ENCODE results near the gene WDR45B.

Gene WDR45B

DNA sequence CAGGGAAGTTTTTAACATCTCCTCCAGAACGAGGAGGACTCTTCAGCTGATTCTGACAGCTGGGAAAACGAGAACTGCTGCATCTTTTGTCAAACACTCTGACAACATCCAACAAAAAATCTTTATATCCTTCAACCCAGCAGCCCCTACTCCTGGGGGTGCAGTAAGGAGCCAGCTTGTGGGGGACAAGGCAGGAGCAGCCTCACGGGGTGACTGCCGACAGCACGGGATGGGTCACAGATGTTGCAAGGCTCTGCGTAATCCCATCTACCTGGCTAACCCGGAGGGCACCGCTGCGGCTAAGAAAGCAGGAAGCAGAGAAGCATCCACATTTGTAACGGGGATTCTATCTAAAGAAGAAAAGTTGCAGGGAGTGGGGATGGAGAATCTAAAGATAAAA lies 28.6 kb downstream of the WDR45B start:
- no peak for DNase-seq

DNA sequence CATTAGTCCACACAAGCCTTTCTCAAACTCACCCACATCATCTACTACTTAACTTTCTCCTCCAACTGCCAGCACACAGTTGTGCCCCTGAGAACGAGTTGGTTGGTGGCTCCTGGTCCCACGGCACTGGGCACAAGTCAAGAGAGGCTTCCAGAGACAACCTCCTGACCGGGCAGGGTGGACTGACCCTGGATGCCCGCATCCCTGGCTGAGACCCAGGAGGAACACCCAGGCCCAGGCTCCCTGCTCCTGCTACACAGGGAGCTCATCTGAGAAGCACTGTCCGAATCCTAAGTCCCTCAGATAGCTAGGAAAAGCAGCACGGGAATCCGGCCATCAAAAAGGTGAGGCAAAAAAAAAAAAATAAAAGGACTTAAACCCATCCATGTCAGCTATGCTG lies 29.0 kb downstream of the WDR45B start:
- DNase-seq: no peak

DNA sequence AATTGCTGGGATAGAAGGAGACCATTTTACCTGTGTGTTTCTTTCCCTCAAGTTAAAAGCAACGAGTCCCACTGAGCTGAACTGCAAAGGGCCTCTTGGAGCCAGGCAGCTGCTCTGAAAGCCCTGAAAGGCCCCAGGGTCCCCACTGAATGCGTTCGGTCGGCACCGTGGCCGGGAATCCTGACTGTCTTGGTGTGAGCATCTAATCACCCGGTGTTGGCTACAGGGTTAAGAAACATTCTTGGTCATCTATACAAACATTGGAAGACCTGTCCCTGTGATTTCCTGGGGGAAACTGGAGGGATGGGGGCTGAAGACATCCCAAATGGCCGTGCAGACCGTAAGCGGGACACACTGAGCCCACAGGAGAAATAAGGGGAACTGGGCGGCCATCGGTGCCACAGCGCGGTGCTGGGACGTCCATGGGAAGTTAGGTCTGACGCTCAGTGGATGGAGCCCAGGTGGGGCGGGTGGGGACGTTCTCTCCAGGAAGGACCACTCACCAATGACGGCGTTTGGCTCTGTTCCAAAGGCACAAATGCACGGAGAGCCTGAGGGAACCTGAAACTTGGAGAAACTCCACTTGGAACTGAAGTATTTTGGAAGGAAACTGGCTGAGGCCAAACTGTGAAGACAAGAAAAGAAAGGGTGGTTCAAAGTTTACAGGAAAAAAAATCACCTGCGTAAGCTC lies 32.1 kb downstream of the WDR45B start:
- no peak for DNase-seq

DNA sequence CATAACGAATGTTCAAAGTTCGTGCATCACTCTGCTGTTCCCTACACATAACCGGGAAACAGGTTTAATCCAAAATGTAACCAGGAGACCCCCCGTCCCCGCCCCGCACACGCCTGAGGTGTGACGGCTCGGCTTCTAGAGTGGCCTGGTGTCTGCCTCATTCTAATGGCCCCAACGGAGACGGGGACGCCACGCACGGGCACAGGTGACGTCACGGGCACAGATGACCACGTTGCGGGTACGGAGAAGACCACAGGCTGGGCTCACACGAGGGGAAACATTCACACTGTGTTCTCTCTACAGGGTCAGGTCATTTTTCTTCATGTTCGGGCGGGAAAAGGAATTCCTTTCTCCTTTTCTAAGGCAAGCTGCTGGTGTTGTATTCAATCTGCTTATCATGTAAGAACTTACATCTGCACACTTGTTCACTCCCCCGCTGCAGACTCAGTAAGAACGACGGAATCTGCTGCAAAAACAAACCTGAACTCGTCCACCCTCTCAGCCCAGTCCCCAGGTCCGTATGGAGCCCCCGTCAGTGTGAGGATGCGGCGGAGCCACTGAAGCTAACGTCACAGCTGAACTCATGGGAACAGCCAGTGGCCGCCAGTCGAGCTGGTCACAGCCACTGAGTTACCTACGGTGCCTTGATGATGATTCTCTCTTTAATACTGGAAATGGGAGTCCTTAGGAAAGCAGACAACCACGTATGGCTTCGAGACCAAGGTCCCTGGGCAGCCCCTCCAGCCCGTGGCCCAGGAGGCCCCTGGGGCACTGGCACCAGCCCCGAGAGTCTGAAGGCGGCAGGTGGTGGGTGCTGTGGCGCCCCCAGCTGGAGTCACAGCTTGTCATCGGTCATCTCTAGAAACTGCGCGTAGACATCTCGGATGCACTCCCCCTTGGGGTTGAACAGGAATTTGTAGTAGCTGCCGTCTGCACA lies 32.9 kb downstream of the WDR45B start:
- no peak for DNase-seq

DNA sequence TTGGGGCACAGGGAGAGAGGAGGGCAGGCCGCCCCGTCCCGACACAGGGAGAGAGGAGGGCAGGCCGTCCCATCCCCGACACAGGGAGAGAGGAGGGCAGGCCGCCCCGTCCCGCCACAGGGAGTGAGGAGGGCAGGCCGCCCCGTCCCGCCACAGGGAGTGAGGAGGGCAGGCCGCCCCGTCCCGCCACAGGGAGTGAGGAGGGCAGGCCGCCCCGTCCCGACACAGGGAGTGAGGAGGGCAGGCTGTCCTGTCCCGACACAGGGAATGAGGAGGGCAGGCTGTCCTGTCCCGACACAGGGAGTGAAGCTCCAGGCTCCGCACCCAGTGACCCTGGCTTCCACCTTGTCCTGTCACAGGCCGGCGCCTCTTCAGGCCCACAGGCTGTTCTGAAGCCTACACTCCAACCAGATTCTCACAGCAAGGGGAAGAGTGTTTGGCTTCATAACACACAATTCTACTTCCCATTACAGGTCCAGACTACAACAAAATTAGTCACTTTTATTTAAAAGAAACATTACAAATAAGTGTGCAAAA lies 34.1 kb downstream of the WDR45B start:
- DNase-seq: no peak

DNA sequence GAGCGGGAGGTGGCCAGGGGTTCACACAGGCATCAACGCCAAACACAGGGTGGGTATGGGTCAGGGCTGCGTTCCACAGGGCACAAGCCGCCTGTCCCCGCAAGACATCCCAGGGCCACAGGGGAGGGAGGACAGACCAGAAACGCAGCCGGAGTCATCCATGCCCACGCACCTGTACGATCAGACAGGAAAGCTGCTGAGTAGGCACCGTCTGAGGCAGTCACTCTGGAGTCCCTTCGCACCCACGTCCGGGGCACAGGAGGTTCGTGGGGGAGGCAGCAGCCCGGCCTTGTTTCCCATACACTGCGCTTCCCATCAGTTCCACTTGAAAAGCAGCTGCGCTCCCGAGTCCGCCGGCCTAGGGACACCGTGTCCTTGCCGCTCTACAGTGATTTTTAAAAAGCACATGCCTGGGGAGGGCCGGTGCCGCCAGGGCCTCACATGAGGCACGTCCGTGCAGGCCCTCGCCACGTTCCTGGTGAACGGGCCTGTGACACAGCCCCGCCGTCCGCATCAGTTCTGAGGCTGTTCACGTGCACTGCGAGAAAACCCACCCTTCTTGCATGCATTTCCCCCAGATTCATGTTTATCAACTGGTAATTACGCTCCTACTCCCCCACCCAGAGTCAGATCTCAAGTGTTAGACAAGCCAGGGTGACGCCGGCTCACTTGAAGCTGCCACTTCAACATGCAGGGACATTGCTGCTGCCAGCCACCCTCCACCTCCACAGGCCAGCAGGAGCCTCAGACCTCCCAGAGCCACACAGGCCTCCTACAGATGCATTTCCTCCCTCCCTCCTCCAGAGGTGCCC lies 34.8 kb downstream of the WDR45B start:
- no peak for DNase-seq

DNA sequence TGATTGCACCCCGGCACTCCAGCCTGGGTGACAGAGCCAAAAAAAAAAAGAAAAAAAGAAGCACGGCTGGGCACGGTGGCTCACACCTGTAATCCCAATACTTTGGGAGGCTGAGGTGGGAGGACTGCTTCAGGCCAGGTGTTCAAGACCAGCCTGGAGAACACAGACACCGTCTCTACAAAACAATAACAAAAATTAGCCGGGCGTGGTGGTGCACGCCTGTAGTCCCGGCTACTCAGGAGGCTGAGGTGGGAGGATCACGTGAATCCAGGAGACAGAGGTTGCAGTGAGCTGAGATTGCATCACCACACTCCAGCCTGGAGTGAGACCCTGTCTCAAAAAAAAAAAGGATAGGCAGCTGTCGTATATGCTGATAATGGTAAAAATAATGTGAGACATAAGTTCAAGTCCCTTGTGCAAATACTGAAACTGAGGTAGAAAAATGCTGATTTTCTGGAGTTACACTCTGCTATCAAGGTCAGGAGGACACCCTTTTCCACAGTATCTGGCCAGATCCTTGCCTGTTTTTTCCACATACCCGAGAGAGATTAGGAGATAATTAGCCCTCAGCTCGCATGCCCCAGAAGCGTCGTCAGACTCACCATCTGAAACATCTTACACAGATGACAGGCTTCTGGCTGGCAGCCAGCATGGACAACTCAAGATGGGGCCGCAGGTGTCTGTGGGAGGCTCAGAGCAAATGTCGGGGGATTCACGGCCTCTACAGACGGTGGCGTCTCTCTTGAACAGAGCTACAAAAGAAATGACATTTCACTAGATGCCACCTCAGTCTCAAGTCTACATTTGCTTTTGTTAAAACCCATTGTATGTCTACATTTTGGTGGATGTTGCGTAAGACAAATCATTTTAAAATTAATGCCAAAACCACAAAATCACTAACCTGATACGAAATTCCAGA lies 36.8 kb downstream of the WDR45B start:
- DNase-seq: no peak

DNA sequence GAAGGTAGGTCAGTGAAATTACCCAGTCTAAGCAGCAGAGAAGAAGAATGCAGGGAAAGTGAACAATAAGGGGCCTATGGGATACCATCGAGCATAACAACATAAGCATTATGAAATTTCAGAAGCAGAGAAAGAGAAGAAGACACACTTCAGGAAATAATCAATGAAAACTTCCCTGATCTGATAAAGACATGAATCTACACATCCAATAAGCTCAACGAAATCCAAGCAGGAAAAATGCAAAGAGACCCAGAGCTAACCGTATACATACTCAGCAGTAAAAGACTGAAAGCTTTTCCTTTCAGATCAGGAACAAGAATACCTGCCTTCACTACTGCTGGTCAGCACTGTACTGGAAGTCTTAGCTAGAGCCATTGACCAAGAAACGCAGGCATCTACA lies 38.6 kb downstream of the WDR45B start:
- DNase-seq: no peak

DNA sequence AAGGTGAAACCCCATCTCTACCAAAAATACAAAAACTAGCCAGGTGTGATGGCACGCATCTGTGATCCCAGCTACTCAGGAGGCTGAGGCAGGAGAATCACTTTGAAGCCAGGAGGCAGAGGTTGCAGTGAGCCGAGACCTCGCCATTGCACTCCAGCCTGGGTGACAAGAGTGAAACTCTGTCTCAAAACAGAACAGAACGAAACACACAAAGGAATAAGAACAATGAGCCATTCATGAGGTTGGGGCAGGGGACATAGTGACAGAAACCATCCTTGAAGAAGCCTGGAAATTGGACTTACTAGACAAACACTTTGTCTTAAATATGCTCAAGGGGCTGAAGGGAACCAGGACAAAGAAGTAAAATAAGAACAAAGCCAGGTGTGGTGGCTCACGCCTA lies 39.4 kb downstream of the WDR45B start:
- DNase-seq: no peak

DNA sequence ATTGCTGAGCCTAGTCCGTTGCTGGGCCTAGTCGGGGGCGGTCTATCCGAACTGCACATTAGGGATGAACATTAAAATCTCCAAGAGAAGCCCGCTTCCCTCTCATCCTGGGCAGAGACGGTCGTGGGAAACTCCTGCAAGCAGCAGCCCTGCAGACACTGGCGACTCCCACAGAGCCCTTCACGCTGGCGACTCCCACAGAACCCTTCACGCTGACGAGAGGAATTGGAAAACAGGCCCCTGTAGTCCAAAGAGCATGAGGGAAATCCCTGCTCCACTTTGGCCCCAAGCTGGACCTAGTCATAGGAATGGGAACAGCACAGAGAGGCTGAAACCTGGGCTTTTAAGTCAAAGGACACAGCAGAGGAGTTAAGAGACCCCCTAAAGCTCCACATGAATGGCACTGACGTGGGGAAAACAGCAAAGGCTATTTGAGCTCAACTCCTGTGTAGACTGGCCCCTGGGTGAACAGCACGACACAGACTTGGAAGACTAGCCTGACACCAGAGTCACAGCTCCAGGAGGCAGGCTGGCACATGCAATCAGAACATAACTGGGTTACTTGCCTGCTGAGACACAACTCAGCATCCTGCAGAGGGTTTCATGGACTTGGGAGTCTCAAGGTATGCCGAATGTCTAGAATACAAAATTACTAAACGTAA lies 42.2 kb downstream of the WDR45B start:
- DNase-seq: no peak

DNA sequence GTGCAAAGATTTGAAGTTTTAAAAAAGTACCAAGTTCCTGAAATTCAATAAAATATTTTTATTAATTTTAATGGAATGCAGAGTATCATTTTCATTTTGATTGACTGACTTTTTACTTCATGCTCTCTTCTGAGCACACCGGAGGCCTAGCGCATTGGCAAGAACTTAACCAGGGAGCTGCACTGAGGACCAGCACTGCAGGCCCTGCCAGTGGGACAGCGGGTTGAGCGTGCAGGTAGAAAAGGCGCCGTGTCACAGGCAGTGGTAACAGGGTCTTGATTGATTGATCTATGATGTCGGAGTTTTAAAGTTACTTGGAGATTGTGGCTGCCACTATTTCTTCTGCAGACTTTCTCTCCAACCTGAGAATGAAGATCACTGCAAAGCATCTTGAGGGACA lies 43.7 kb downstream of the WDR45B start:
- DNase-seq: no peak

DNA sequence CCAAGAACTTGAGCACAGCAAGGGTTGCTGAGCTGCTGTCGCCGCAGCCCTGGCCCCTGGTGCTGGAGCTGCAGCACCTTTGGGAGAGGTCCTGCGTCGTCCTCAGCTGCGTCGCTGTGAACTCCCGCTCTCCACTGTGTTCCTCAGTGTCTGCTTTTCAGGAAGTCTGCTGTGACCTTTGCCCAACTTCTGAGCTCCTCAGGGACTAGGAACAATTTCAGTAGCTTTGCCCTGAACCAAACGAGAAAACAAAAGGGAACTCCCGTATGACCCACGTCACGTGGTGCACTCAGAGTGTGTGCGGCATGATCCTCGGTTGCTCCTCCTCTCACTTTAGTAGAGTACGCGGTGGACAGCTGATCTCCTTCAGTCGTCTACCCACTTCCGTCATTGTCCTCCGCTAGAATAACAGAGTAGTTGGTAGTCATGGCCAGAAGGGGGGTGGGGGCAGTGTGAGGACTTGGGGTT lies 44.2 kb downstream of the WDR45B start:
- DNase-seq: no peak

DNA sequence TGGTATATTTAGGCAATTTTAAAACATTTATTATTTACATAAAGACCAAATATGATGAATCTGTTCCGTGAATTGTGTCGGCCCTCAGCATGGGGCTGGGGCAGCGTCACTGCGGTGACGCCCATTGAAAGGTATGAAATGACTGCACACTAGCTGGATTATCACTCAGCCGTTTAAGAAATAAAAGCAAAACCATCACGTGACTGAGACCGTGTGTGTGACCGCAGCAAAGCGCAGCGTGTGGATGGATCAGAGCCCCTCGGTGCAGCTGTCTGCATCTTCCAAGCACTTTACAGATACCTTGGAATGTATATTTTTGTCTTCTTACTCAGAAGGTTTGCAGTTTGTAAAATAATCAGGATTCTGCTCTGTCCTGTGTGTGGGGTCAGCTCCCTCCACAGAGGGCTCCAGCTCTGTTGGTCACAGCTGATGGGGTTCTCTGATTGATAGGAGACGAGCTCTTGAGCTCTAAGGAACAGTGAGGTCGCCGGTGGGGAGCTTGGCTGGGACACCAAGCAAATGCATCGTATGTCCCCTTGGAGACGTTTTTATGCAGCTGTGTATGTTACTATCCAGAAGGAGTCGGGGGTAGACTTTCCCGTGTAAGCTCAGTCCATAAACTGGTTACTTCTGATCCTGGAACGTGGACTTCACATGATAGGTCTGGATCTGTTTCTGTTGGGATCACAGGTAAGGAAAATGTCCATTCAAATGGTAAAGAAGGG lies 45.1 kb downstream of the WDR45B start:
- DNase-seq: no peak

DNA sequence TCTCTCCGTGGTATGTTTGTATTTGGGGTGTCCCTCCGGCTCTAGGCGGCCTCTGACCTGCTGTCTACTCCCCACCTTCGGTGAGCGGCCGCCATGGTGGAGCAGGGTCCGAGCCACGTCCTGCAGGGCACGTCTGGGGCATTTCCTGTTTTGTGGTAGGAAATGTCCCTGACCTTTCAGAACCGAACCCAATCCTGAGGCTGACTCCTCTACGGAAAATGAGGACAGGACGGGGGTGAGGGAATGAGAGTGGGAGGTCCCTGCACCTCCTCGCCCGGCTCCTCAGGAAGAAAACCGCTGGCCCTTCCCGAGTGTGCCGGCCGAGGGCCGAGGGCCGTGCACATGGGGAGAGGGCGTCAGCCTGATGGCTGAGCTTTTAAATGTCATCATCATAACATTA lies 45.8 kb downstream of the WDR45B start:
- no peak for DNase-seq

DNA sequence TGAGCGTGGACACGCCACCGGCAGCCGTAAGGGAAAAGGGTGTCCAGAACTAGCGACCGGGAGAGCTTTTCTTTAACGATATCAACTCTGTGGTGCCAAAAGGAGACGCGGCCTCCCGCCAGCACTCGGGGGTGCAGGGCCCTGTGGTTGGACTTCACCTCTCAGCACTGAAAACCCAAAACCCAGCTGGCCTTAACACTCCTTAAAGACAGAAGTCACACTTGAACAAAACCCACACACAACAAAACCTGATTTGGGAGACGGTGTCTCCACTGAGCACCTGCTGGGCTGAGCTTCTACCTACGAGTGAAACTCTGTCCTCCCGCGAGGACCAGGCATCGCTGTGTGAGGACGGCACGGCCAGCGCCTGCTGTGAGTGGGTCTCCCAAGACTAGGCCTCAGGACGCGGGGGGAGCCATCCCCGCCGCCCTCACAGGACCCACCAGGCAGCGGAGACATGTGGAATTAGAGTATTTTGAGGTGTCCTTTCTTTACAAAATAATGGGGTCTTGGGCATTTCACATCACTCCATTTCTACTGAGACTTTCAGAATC lies 46.7 kb downstream of the WDR45B start:
- no peak for DNase-seq

DNA sequence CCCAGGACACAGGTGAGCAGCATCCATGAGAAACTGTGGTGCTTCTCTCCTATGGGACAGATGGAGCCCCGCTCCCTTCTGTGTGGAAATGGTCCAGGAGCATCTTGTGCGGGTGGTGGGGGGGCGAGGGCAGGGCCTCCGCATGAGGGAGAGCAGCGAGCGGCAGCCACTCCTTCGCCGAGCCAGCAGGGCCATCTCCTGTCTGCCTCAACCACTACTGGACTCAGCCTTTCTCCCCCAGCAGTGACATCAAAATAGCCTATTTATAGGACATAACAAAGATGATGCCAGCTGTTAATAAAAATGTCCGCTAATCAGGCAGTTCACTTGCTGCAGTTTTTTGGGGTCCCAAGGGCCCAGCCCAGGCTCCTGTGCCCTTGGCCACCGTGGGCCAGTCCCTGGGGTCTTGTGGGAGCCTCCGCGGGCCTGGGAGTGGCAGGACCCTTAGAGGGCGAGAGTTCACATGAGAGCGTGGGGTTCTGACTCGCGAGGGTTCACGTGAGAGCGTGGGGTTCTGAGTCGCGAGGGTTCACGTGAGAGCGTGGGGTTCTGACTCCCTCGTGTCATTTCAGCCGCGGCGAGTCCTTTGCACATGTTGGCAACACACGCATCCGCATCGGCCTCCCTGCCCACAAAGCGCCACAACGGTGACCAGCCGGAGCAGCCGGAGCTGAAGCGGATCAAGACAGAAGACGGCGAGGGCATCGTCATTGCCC lies 47.4 kb downstream of the WDR45B start:
- DNase-seq: no peak

DNA sequence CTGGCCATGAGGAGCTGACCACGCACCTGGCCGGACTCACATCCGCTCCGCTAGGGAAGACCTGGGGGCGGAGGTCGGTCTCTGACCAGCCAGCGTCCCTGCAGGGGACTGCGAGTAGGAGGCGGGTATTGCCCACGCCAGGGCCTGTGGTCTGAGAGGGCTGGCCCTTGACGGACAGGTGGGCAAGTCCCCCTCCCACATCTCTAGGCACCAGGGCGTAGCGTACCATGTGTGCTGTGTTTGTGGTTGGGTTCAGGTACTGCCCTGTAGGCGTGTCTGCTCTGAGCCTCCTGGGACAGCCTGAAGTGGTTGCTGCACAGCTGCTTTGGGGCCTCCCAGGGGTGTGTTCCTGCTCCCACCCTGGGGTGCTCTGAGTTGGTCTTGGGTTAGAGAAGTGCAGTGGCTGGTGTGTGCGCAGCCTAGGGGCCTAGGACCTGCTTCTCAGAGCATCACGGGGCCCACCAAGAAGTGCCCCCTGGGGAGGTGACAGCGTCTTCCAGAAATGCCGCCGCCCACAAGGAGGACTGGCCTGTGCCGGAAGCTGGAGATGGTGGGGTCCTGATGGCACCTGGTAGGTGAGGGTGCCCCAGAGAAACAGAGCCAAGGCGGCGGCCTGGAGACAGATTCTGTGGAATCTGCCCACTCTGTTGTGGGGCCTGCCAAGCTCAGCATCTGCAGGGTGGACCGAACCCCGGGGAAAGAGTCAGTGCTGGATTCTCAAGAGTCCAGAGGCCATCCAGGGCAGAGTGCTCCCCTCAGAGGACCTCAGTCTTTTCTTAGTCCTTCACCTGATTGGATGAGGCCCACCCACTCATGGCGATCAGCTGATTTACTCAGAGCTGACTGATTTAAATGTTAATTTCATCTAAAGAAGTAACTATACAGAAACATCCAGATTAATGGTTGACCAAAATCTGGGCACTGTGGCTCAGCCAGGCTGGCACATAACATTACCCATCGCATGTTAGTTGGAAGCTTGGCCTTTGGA lies 48.3 kb downstream of the WDR45B start:
- DNase-seq: no peak

All from stimulated activated CD4-positive, alpha-beta T cell treated with anti-CD3 and anti-CD28 coated beads, Interleukin-4, amount 100 ng/mL, for 4 hours (primary cell).